K562 (cell line): Measurements from ENCODE around the gene AP2M1. TPM values are rescaled to one million over a fixed set of nuclear protein-coding genes. Genes with fewer than 3 reads are reported as not detected.

Experiments
- ATAC-seq: fragments of 200-7000 bp; cut with Tn5 transposase; 3 replicates; pipeline ENCODE4 v1.9.1; 2020; ENCODE audit warnings: moderate library complexity
- BruUV-seq: library from RNA; stranded (reverse); fragments of 400-500 nt; replicated peaks from 2 replicates; lab custom pipeline; 2021; lab: Mats Ljungman, UMichigan
- CTCF ChIA-PET: fragments of 300-600 bp; formaldehyde crosslinking; extraction: SDS; loops from one replicate; lab custom pipeline; 2021; ENCODE audit warnings: low intra/inter-chr PET ratio; lab: Yijun Ruan, JAX
- POLR2A ChIA-PET: fragments of 300-600, 350-650 bp; sonication (Branson Sonifier 250); formaldehyde crosslinking; extraction: SDS; loops from one replicate; lab custom pipeline; 2021; ENCODE audit warnings: antibody characterized with exemption, inconsistent platforms; lab: Yijun Ruan, JAX
- DNase-seq, 4 experiments: peaks; one replicate each; pipeline versions ENCODE4 v3.0.0 to v3.0.0-alpha.2; 2011 to 2018; ENCODE audit warnings: low spot score in 3 of 4, mixed read lengths in 3 of 4; ENCODE audit errors: extremely low read depth in 1 of 4
- FAIRE-seq: peaks from 2 replicates; lab custom pipeline; 2011; peaks lifted over from hg19 to GRCh38; lab: Jason Lieb, UNC
- H2AFZ ChIP-seq: 2 replicates; pipeline ENCODE4 v1.6.0; 2011; ENCODE audit warnings: low read depth, low read length, control low read depth, inconsistent platforms
- H3K27ac ChIP-seq: fragments of 200-600 bp; 3 replicates; pipeline ENCODE4 v1.8.0; 2011; ENCODE audit warnings: low read depth, mild to moderate bottlenecking, control low read depth, inconsistent platforms, low read length, moderate library complexity, mixed read lengths; ENCODE audit errors: extremely low read depth
- H3K27me3 ChIP-seq, 2 experiments: fragments of 300-600 bp in 1 of 2; 2 replicates in 1 of 2; 3 replicates in 1 of 2; pipeline versions ENCODE4 v1.6.0 to v1.8.0; 2011; ENCODE audit warnings: inconsistent platforms in 2 of 2, low read length in 2 of 2, mild to moderate bottlenecking in 1 of 2, mixed read lengths in 1 of 2, moderate library complexity in 1 of 2; ENCODE audit not compliant: control insufficient read depth in 2 of 2, insufficient read depth in 2 of 2
- H3K36me3 ChIP-seq: fragments of 300-600 bp; 3 replicates; pipeline ENCODE4 v1.8.0; 2011; ENCODE audit warnings: mild to moderate bottlenecking, low read length, inconsistent platforms; ENCODE audit not compliant: control insufficient read depth, insufficient read depth
- H3K4me1 ChIP-seq, 2 experiments: fragments of 200-600 bp in 1 of 2; replicated peaks in 1 of 2; 2 replicates in 1 of 2; 3 replicates in 1 of 2; pipeline versions ENCODE4 v1.5.1 to v1.8.0; 2011; ENCODE audit warnings: inconsistent platforms in 2 of 2, low read length in 2 of 2, mild to moderate bottlenecking in 1 of 2, mixed read lengths in 1 of 2, moderate library complexity in 1 of 2; ENCODE audit not compliant: control insufficient read depth in 2 of 2, insufficient read depth in 2 of 2
- H3K4me2 ChIP-seq: 2 replicates; pipeline ENCODE4 v1.6.1; 2011; ENCODE audit warnings: low read length, control low read depth, inconsistent platforms, mixed read lengths; ENCODE audit not compliant: insufficient read depth
- H3K4me3 ChIP-seq: fragments of 200-600 bp; sonication (generic), shearing (Covaris generic); 2 replicates; pipeline ENCODE4 v1.5.1; 2016; ENCODE audit warnings: control low read depth, inconsistent platforms
- H3K79me2 ChIP-seq: fragments of 200-600 bp; 3 replicates; pipeline ENCODE4 v1.8.0; 2011; ENCODE audit warnings: low read length, inconsistent platforms; ENCODE audit not compliant: control insufficient read depth, insufficient read depth
- H3K9ac ChIP-seq, 2 experiments: 2 replicates each; pipeline versions ENCODE4 v1.6.0 to v1.6.1; 2011; ENCODE audit warnings: low read depth in 2 of 2, low read length in 2 of 2, control low read depth in 1 of 2, inconsistent platforms in 1 of 2, mild to moderate bottlenecking in 1 of 2, mixed read lengths in 1 of 2; ENCODE audit not compliant: insufficient read depth in 1 of 2
- H3K9me1 ChIP-seq: one replicate; pipeline ENCODE4 v1.6.0; 2011; ENCODE audit warnings: inconsistent platforms, mild to moderate bottlenecking, low read length, moderate library complexity; ENCODE audit not compliant: control insufficient read depth, insufficient read depth
- H3K9me3 ChIP-seq: replicated peaks from 2 replicates; pipeline ENCODE4 v1.5.1; 2011; ENCODE audit warnings: low read depth, low read length, inconsistent platforms; ENCODE audit not compliant: control insufficient read depth, insufficient read depth
- H4K20me1 ChIP-seq: replicated peaks from 2 replicates; pipeline ENCODE4 v1.6.1; 2011; ENCODE audit warnings: low read length, inconsistent platforms, mixed read lengths; ENCODE audit not compliant: control insufficient read depth, insufficient read depth
- CBFA2T3 ChIP-seq: fragments of 450-650 bp; IDR thresholded peaks from 2 replicates; pipeline ENCODE4 v1.6.1; 2017
- CREBBP ChIP-seq: IDR thresholded peaks from one replicate; pipeline ENCODE4 v1.6.1; 2012; ENCODE audit warnings: low read depth, mild to moderate bottlenecking, control low read depth, inconsistent platforms, low read length
- LEF1 ChIP-seq: fragments of 450-650 bp; IDR thresholded peaks from 2 replicates; pipeline ENCODE4 v1.6.1; 2016; ENCODE audit warnings: mild to moderate bottlenecking
- MAZ ChIP-seq, 2 experiments: fragments of 450-650 bp in 1 of 2; sonication (generic) in 1 of 2; formaldehyde crosslinking; IDR thresholded peaks in 1 of 2; conservative IDR thresholded peaks in 1 of 2; 2 replicates each; pipeline versions ENCODE4 v1.4.0 to v1.5.0; 2020; ENCODE audit warnings: mild to moderate bottlenecking in 1 of 2, missing genetic modification reagents in 1 of 2
- MECOM ChIP-seq: fragments of 250-450 bp; sonication (Bioruptor Pico); IDR thresholded peaks from 2 replicates; pipeline ENCODE4 v1.8.0; 2022; ENCODE audit warnings: inconsistent platforms
- MEF2D ChIP-seq: conservative IDR thresholded peaks from 2 replicates; pipeline ENCODE4 v1.6.1; 2016; ENCODE audit warnings: low read depth, missing genetic modification characterization, missing compliant biosample characterization
- MTA1 ChIP-seq: fragments of 450-650 bp; IDR thresholded peaks from 2 replicates; pipeline ENCODE4 v1.6.1; 2017; ENCODE audit warnings: borderline replicate concordance
- NR4A1 ChIP-seq, 2 experiments: fragments of 250-450 bp in 1 of 2; fragments of 450-650 bp in 1 of 2; sonication (Bioruptor Pico) in 1 of 2; IDR thresholded peaks; 2 replicates each; pipeline versions ENCODE4 v1.4.0 to v1.6.1; 2016 to 2020; ENCODE audit warnings: mild to moderate bottlenecking in 2 of 2, missing compliant biosample characterization in 1 of 2, missing genetic modification characterization in 1 of 2, moderate library complexity in 1 of 2
- PTBP1 ChIP-seq: fragments of 200-400 bp; formaldehyde crosslinking; IDR thresholded peaks from 2 replicates; pipeline ENCODE4 v1.6.1; 2017; ENCODE audit warnings: low read depth, low read length
- RCOR1 ChIP-seq, 2 experiments: IDR thresholded peaks; 2 replicates each; pipeline ENCODE4 v1.6.1; 2012; ENCODE audit warnings: low read depth in 2 of 2, low read length in 2 of 2, borderline replicate concordance in 1 of 2, improper control_type of control experiment in 1 of 2
- SAP30 ChIP-seq: fragments of 200-600 bp; sonication (generic); IDR thresholded peaks from 2 replicates; pipeline ENCODE4 v1.6.1; 2012; ENCODE audit warnings: borderline replicate concordance, low read depth, mild to moderate bottlenecking, moderate library complexity, low read length, control low read depth, inconsistent platforms; ENCODE audit not compliant: insufficient read depth, poor library complexity, severe bottlenecking
- SREBF1 ChIP-seq: fragments of 150-350 bp; IDR thresholded peaks from 2 replicates; pipeline ENCODE4 v1.6.1; 2014; ENCODE audit warnings: antibody characterized with exemption, low read depth, low read length, borderline replicate concordance
- SRSF9 ChIP-seq: fragments of 200-400 bp; formaldehyde crosslinking; IDR thresholded peaks from 2 replicates; pipeline ENCODE4 v1.6.1; 2017; ENCODE audit warnings: low read depth, low read length, borderline replicate concordance
- TARDBP ChIP-seq: fragments of 450-650 bp; IDR thresholded peaks from 2 replicates; pipeline ENCODE4 v1.6.1; 2016
- TCF7 ChIP-seq: sonication (generic); IDR thresholded peaks from 2 replicates; pipeline ENCODE4 v1.6.1; 2016; ENCODE audit warnings: antibody characterized with exemption, borderline replicate concordance
- ZNF197 ChIP-seq: fragments of 200-800 bp; sonication (Bioruptor generic); IDR thresholded peaks from 2 replicates; pipeline ENCODE4 v1.6.1; 2016; ENCODE audit warnings: low read depth, missing genetic modification characterization, missing compliant biosample characterization
- ZNF780A ChIP-seq: fragments of 250-450 bp; sonication (Bioruptor Pico); IDR thresholded peaks from 2 replicates; pipeline ENCODE4 v1.5.0; 2021; ENCODE audit warnings: mild to moderate bottlenecking
- in situ Hi-C: fragments of 300-500 bp; cut with MboI; formaldehyde crosslinking; loops from 4 replicates; pipeline ENCODE4 v1.15.0; 2018; ENCODE audit warnings: inconsistent platforms, mixed read lengths
- intact Hi-C: fragments of 100-400 bp; cut with micrococcal nuclease; formaldehyde crosslinking; loops from 2 replicates; pipeline ENCODE4 v1.14.2; 2022
- polyA plus RNA-seq, 8 experiments: library from polyadenylated mRNA; depleted of rRNA in 4 of 8; stranded (reverse) in 5 of 8; unstranded in 3 of 8; fragments of >200 nt; fragmentation: Nextera tagmentation in 2 of 8; fragmentation: Illumina TruSeq in 1 of 8; extraction: Ambion mirVana in 2 of 8; extraction: Trizol in 1 of 8; gene quantifications; 2 replicates each; pipeline versions ENCODE4 v1.2.1 to v1.2.3, GENCODE V29; 2011 to 2014; ENCODE audit warnings: inconsistent platforms in 1 of 8, missing spikeins in 1 of 8
- total RNA-seq, 7 experiments: library from RNA; depleted of rRNA in 6 of 7; stranded (reverse); fragments of >200 nt in 6 of 7; fragmentation: Illumina TruSeq in 2 of 7; extraction: Trizol in 2 of 7; gene quantifications; 2 replicates each; pipeline versions ENCODE4 v1.2.1 to v1.2.3, GENCODE V29; 2011 to 2021; ENCODE audit warnings: low replicate concordance in 1 of 7
- TF ChIP-seq, protein P1 (sequence below): IDR thresholded peaks from 3 replicates; pipeline ENCODE4 v1.6.1; 2011; ENCODE audit warnings: borderline replicate concordance, mild to moderate bottlenecking, moderate library complexity; ENCODE audit not compliant: insufficient read length; ENCODE audit errors: extremely low read depth

AP2M1 gene
- total and polyA plus RNA-seq, 9 of the 15 experiments (the other 6 are each of a cell fraction or from before 2014, with no cell fraction given), result 118 to 505 (median 296) TPM

GRCh38 chr3:184156522-184156955 lies 18.1 kb upstream of the AP2M1 start (continued):
- peak; percentile 33 for TF ChIP-seq SAP30

DNA sequence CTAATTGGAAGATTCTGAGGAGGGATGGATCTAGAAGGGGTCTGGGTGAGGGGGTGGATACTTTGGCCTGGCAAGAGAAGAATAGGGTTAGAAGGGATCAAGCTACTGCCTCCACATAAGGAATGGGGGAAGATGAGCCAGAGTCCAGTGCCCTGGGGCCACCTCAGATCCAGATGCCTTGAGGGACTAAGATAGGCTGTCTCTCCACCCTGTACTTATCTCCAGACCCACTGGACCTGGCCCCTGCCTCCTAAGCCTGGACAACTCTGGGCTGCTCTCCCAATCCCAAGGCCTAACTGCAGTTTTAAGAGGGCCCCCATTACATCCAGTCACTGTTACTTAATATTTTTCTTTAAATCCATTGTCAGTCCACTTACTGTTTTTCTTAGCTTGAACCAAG lies 17.4 kb upstream of the AP2M1 start:
- Histone ChIP-seq H3K4me2 (peak overlapping the region; percentile 95), H3K36me3 (peaks cover 9% of the 10 kb centered on the region; the same call in 1 of the 3 replicates), H3K27ac (peak overlapping the region; percentile 88), H3K9me1 (no peaks in the 10 kb centered on the region), H2AFZ (no peak overlapping the region), H3K4me1 (peaks cover 29 to 30% of the 10 kb centered on the region in 2 experiments; a peak in 4 of 5 replicates), H4K20me1 (no peaks in the 10 kb centered on the region; the same call in 1 of the 2 replicates), H3K79me2 (peaks cover 54% of the 10 kb centered on the region), H3K9ac (peak overlapping the region; percentile 78 to 98; a peak in 3 of 4 replicates), H3K27me3 (no peaks in the 10 kb centered on the region), H3K4me3 (peak overlapping the region; percentile 71), H3K9me3 (no peaks in the 10 kb centered on the region)
- ATAC-seq (peak; percentile 32), FAIRE-seq (peak; percentile 74), DNase-seq (peak; percentile 44 to 70 (median 52))
- BruUV-seq, result TSS peak; percentile 48
- intact Hi-C loops, result no loop called here
- ChIA-PET CTCF (no interaction called here), POLR2A (interaction anchor here (0.7 to 4.2 kb wide), 6 partner anchors 11 to 35 kb away, joined by 3 to 27 read pairs (median 4); no protein-coding TSS in a partner anchor)
- in situ Hi-C loops, result no loop called here
- TF ChIP-seq ZNF780A (CRISPR knock-in tag) (no peak), TCF7 (no peak), MEF2D (no peak), NR4A1 (CRISPR knock-in tag; IDR thresholded peaks at IDR 0.05) (no peak), NR4A1 (tag; IDR thresholded peaks at IDR 0.05) (no peak), CREBBP (no peak), CBFA2T3 (0 out of 2 replicates have a peak, but pooled peaks have one; percentile 10), SREBF1 (no peak), ZNF197 (CRISPR knock-in tag) (no peak), MAZ (CRISPR knock-in tag; conservative IDR thresholded peaks at IDR 0.05 in 1 of 2, IDR thresholded peaks at IDR 0.05 in 1 of 2) (0 out of 4 replicates have a peak, but pooled peaks of 1 of the 2 experiments have one; percentile 15), SRSF9 (no peak), RCOR1 (IDR thresholded peaks at IDR 0.05; ENCODE audit: borderline replicate concordance in 1 of 2, low read depth in 2 of 2, low read length in 2 of 2) (0 out of 4 replicates have a peak, but pooled peaks of 1 of the 2 experiments have one; percentile 30), MTA1 (no peak), PTBP1 (no peak), TARDBP (no peak), MECOM (CRISPR knock-in tag) (0 out of 2 replicates have a peak, but pooled peaks have one; percentile 26), LEF1 (no peak)
- TF ChIP-seq, protein P1, sequence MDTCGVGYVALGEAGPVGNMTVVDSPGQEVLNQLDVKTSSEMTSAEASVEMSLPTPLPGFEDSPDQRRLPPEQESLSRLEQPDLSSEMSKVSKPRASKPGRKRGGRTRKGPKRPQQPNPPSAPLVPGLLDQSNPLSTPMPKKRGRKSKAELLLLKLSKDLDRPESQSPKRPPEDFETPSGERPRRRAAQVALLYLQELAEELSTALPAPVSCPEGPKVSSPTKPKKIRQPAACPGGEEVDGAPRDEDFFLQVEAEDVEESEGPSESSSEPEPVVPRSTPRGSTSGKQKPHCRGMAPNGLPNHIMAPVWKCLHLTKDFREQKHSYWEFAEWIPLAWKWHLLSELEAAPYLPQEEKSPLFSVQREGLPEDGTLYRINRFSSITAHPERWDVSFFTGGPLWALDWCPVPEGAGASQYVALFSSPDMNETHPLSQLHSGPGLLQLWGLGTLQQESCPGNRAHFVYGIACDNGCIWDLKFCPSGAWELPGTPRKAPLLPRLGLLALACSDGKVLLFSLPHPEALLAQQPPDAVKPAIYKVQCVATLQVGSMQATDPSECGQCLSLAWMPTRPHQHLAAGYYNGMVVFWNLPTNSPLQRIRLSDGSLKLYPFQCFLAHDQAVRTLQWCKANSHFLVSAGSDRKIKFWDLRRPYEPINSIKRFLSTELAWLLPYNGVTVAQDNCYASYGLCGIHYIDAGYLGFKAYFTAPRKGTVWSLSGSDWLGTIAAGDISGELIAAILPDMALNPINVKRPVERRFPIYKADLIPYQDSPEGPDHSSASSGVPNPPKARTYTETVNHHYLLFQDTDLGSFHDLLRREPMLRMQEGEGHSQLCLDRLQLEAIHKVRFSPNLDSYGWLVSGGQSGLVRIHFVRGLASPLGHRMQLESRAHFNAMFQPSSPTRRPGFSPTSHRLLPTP, result no peak
